Measurements from ENCODE around the gene NOTUM.

NOTUM gene

DNA sequence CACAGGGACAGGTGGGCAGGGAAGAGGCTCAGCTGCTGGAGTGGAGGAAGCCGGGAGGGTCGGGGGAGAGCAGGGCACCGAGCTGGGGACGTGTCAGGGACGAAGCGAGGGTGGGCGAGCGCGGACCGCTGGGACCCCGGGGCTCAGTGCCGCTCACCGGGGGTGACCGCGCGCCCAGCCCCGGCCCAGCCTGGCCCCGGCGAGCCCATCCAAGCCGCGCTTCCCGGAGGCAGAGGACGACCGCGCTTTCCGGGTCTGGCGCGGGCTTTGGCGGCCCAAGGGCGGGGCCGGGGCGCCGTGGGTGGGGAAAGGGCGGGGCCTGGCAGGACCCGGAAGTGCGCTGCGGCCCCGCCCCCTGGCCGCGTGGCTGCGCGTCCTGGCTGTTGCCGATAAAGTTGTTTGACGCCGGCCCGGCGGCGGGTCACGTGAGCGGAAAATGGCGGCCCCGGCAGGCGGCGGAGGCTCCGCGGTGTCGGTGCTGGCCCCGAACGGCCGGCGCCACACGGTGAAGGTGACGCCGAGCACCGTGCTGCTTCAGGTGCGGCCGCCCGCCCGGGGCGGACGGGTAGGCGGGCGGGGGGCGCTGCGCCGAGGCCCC is 16.3 kb upstream of the NOTUM start, which contains the start of gene ASPSCR1:
TSS of gene ASPSCR1 (plus strand) at position 419 of the 598 bp plus-strand sequence. CDS start at position 437, 18 bp downstream.
- no peak for FAIRE-seq

DNA sequence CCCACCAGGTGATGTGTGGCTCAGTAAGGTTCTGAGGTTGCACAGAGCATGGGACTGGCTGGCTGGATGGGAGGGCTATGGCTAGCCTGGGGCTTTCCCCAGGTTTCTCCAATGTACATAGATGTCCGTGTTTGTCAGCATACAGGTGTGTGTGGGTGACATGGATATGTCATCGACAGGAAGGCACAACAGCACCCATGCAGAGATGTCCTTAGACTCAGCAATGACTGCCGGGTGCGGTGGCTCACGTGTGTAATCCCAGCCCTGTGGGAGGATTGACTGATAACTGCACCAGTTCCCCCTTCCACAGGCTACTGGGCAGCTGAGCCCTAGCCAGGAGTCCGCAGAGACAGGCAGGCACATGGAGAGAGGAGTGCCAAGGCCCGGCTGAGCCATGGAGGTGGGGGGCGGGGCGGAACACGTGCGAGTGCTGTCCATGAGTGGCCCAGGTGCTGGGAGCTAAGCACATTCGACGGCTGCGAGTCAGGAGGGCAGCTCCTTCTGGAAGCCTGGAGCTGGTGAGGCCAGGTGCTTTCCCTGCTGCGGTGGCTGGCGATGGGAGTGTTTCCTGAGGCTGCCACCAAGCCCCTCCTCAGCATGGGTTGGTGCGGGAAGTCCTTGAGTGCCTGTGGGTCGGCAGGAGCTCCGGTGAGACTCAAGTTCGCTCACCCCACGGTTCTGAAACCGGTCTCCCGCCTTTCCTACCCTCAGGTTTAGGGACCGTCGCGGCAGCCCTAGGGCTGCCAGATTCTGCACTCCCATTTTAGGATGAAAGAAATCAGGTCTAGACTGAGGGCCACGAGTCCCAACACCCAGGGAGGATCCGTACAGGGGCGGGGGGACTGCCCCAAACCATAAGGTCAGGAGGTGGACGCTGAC is 15.6 kb upstream of the NOTUM start:
- no peak for FAIRE-seq

DNA sequence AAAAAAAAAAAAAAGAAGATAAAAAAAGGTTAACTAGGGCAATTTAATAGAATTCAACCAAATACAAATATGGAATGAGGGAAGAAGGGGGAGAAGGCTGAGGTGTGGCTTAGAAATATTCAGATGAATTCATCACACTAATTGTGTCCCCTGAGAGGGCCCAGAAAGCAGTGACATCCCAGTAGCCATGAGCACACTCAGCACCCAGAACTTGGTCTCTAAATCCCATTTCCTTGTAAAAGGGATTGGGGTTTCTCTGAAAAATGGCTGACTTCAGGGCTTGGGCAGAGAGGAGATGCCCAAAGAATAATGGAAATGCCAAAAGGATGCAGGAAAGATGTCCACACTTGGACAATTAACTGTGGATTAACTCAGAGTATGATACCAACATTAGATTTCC is 12.4 kb upstream of the NOTUM start:
- no peak for FAIRE-seq

DNA sequence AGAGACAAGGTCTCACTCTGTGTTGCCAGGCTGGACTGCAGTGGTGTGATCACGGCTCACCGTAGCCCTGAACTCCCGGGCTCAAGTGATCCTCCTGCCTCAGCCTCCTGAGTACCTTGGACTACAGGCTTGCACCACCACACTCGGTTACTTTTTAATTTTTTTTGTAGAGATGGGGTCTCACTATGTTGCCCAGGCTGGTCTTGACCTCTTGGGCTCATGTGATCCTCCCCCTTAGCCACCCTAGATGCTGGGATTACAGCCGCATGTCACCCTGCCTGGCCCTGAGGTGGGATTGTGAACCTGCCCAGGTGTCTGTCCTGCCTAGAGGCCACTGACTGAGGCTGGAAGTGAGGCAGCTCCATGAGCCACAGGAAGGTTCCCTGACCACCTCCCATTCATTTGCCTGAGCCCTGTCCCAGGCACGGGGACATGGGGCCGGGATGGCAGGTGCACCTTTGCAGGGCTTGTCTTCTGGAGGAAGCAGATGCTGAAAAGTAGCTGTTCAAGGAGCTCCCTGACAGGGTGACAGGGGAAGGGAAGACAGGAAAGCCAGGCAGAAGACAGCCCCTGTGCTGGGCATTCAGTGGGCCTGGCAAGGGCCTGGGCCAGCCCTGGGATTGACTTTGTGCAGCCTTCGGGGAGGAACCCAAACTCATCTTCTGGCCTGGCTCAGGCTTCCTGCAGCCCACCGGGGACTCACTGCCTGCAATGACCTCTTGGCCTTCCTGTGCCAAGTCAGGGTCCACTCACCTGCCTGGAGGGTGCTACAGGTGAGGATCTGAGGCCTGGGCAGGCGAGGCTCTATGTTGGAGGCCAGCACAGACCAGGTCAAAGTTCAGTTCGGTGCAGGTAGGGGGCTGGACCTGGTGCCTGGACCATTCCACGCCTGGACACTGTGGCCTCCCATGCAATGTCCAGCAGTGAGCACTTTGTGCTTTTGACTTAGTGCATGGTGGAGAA is 8.1 kb upstream of the NOTUM start:
- FAIRE-seq: no peak

DNA sequence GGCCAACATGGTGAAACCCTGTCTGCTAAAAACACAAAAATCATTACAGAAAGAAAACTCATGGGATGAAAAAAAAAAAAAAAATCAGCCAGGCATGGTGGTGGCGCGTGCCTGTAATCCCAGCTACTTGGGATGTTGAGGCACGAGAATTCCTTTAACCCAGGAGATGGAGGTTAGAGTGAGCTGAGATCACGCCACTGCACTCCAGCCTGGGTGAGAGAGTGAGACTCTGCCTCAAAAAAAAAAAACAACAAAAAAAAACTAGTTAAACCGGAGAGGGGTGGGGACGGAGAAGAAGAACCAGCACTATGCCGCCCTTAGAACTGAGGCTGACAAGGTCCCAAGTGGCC is 7.4 kb upstream of the NOTUM start:
- FAIRE-seq: no peak

DNA sequence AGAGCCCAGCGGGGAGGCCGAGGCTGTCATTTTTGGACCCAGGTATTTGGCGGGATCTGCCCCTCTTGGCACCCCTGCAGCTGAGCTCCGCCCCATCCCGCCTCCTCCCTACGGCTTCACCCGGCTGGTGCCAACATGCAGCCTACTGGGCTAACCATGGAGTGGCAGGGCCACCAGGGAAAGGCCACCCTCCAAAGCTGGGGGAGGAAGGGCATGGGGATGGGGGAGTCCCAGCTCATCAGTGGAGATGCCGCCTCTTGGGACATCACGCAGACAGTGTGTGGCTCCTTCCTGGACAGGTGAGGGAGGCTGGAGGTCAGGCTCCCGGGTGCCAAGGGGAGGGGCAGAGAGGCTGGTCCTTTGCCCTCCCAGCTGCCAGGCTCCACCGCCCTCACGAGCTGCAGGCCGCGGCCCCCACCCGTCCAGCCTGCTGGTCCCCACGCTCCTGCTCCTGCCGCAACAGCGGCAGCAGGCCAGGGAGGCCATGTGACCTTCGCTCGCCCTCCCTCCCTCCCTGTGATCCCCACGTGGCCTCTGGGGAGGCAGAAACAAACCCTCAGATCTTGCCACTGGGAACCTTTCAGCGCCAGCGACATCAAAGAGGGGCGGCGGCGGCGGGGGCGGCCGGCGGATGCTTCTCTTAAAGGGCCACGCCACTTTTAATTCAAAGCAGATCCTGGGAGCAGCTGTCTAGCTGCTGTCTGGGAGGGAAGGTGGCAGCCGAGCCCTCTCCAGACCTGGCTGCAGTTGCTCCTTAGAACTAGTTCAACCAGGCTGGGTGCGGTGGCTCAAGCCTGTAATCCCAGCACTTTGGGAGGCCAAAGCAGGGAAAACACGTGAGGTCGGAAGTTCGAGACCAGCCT is 6.8 kb upstream of the NOTUM start:
- no peak for FAIRE-seq

DNA sequence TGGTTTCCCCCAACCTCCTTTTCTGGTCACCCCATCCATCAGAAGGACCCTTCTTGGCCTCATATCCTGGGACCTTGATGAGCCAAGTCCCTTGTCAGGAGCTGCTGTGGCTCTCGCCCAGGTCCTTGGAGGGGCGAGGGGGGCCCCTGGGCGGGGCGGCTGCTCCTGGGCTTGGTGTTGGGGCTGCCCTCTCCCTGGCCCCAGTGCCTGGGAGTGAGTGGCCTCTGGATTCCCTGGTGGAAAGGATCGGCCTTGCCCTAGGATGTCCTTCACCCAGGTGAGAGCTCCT is 6.2 kb upstream of the NOTUM start:
- FAIRE-seq: no peak

DNA sequence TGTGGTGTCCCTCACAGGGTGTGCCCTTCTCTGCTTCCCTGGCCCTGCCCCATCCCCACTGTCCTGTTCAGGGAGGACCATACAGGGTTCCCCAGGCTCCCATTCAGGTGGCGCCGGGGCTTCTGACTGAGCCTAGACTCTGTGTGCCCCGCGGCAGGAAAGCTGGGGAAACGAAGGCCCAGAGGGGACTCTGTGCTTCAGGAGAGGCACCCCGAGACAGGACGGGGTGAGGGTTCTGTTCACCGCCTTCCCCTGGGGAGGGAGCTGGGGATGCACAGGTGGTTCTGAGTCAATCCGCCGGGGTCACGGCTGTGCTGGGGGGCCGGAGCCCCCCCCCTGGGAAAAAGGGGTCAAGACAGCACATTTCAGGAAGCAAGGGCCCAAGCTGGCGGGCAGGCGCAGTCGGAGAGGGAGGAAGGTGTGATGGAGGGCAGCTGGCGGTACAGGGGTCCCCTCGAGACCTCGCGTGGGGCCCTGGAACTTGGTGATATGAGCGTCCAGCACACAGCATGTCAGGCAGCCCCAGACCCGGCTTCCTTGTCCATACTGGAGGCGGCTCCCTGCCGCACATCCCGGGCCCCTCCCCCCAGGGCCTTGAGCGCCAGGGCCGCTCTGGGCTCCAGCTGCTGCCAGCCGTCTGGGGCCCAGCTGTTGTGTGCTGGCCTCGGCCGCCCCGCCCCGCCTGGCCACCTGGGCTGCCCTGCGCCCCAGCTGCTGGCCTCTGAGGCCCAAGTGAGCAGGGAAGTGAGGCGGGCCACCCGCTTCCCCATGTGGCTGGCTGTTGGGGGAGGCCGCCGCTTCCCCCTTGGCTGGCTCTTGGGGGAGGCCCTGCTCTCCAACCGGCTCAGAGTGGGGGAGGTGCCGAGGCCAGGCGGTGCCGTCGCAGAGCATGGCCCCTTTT is 5.6 kb upstream of the NOTUM start:
- FAIRE-seq: no peak

DNA sequence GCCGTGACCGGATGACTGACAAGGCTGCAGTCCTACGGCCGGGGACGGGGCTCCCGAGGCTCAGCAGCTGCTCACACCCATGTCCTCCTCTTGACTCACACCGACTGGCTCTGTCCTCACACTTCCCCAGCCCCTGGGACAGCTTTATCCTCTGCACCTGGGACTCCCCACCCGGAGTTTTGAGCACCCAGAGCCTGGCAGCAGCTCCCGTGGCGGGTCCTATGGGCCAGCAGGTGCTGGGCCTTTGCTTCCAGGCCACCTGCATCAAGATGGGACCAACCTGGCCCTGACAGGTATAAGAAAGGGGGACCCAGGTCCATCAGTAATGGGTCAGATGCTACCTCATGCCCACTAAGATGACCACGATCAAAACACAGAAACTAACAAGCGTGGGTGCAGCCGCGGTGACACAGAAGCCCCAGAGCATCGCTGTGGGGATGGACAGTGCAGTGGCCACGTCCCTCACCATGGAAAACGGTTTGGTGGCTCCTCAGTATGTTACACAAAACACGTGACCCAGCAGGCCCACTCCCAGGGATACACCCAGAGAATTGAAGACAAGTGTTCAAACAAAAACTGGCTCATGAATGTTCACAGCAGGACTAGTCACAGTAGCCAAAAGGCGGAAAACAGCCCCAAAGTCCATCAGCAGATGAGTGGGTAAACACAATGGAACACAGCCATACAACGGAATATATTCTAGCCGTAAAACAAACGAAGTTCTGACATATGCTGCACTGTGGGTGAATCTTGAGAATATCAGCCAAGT is 3.3 kb upstream of the NOTUM start:
- FAIRE-seq: no peak

DNA sequence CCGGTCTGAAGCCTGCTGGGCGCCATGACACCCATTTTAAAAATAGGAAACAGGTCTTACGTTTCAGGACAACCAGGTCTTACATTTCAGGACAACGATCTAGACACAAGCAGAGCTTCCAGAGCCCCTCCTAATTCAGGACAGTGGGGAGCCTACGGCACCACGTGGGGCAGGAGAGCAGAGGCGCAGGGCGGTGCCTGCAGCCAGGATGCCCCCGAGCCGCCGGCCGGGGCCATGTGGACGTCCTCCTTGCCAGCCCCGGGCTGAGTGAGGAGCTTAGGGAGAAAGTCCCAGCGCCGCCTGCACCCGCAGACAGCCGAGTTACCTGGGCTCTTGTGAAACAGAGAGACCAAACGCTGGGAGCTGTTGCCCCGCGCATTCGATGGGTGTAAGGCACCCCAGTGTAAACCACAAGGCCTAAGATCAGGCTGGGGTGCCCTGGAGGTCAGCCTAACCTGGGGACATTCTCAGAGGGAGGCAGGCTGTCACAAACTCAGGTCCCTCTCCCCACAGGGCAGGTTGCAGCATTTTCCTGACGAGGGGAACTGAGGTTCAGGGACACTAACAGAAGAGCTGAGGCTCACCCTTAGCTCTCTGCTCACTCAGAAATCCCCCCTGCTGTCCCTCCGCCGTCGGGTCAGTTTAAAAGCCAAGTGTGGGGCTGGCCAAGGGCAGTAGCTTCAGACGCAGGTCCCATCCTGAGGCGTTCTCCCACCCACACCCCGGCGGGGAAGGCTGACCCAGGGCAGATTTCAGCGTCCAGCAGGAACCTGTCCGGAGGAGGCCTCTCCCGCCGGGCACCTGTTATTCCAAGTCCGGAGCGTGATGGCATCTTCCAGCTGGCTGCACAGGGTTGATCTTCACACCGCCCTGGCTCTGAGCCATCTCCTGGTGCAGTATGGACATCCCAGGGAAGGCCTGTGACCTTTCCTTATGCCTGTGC is 1.8 kb upstream of the NOTUM start:
- no peak for FAIRE-seq

DNA sequence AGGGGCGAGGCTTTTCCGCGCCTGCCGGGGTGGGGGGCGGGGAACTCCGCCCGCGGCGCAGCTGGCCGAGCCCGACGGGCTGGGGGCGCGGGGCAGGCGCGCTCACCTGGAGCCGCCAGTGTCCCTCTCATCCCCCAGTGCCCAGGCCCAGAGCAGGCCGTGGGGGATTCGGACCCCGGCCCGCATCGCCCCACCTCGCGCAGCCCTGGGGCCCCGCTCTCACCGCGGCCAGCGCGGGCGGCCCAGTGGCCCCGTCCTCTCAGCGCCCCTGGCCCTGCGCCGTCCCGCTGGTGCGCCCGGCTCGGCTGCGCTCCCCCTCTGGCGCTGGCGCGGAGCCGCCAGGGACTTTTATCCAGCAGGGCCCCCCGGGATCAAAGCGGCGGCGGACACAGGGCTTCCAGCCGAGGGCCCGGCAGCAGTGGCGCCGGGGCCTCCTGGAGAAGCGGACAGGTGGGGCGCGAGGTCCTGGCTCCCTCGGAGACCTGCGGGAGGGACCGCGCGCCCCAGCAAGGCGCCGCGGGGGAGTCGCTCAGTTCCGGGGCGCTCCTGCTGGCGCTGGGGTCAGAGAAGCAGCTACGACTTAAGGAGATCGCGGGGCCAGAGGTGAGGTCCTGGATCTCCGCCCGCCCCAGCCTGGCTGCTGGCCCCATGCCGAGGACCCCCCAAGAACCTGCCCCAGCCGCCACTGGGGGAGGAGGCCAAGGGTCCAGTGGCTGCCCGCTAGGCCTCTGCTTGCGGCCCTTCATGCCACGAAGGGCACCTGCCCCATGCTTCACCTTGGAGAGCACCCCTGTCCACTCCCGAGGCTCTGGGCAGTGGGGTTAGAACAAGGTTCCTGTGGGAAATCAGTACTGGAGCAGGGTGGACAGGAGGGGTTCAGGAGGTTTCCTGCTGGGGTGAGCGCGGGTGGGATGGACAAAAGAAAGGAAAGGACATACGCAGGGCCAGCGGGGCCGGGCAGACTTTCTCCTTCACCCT is 823 bp upstream of the NOTUM start:
- no peak for FAIRE-seq

DNA sequence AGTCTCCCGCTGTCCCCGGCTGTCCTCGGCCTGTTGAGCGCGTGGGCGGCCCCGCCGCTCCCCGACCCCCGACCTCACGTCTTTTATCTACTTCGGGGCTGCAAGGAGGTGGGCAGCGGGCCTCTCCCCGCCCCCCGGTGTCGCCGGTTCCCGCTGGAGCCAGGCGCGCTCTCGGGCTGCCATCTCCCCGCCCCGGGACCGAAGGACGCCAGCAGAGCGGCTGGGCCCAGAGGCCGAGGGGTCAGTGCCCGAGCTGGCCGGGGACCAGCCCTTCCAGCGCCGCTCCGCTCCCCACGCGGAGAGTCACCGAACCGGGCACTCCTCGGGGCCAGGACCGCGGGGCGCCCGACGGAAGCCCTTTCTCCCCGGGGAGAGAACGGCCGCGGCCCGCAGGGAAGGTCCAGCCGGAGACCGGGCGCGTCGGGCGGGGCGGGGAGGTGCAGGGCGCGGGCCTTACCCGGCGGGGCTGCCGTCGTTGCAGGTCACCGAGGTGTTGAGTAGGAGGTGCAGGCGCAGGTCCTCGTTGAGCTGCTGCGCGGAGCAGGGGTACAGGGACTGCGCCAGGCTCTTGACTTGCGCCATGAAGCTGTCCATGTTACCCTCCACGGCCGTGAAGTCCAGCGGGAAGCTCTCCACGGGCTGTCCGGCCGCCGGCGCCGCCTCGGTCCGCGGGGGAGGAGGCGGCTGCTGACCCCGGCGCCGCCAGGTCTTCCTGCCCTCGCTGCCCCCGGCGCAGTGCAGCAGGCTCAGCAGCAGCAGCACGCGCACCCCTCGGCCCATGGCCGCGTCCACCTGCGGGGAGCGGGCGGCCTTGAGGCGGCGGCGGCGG is 643 bp downstream of the NOTUM start:
- FAIRE-seq: no peak

DNA sequence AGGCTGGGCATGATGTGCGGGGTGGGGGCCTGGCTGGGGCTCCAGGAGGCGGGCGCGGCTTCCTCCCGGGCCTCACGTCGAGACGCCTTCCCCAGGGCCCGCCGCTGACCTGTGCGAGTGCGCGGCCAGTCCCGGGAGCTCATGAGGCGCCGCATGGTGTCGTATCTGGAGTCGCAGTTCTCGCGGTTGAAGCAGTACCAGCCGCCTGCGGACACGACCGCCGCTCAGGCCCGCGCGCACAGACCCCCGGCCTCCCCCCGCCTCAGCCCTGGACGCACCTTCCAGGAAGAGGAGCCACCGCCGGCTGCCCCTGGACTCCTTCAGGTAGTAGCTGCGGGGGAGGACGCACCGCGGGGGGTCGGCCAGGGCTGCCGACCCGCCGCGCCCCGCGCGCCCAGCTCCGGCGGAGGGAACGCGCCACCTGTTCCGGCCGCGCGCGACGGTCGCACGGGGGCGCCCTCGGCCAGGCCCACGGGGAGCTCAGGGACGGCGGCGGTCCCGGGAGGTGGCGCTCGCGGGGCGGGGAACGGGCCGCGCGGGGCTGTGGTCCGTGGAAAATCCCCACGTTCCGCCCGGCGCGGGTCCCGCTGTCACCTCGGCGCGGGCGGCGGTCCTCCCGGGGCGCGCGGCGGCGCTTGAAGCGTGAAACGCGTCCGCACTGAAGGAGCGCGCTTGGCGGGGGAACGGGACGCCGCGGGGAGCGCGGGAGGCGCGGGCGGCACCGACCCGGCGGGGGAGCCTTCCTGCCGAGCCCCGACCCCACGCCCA is 1.4 kb downstream of the NOTUM start:
- FAIRE-seq: no peak

DNA sequence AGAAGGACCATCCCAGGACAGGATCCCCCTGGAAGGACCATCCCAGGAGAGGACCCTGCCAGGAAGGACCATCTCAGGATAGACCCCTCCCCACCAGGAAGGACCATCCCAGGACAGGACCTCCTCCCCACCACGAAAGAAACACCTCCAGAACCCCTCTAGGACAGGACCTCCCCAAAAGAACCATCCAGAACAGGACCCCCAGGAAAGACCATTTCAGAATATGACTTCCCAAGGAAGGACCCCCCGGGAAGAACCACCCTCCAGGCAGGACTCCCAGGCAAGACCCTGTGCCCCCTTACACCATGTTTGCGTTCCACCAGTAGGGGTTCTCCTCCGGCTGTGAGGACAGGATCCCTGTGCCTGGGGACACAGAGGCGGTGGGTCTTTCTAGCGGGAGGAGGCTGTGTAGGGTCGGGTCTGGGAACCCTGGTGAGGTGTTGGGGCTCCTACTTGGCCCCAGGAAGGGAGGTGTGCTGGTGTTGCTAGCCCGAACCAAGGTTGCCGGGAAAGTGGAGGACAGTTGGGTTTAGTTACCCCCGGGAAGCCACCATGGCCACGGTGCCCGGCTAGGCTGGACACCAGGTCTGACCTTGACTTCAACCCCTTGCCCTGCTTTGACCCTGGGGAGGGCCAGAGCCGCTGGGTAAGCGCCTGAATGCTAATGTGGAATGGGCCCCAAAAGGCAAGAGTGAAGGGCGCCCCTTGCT is 2.2 kb downstream of the NOTUM start:
- no peak for FAIRE-seq

DNA sequence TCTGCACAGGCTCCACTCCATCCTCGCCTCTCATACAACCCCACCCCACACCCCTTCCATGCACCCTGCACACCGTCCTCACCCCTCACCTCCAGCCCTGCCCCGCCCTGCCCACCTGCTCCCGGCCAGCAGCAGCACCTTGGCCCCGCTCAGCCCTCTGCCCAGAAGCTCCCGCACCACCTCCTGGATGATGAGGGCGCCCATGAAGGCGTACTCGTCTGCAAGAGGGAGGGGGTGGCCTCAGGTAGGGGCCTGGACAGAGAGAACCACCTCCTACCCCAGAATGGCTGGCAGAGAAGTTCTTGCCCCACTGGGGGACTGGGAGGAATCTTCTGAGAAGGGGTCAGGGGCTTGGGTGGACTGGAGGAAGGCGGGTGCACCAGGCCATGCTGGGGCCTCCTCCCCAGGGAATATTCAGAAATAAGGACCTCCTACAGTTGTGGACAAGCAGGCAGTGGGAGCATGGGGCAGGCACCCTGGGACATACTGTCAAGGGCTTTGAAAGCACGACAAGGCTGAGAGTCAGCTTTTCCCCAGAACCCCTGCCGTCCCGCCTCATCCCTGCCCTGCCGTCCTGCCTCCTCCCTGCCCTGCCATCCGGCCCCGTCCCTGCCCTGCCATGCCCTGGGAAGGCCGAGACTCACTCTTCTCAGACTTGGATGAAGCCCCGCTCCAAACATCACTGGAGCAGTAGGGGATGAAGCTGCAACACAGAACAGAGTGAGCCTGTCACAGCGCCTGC is 3.1 kb downstream of the NOTUM start:
- no peak for FAIRE-seq

All from colon (tissue), 2 donors.